ENCODE results near the gene ZFHX3. TPM values are rescaled to one million over a fixed set of nuclear protein-coding genes. Genes with fewer than 3 reads are reported as not detected.

ZFHX3 gene
- total RNA-seq, 2 donors from 2014 or later: 57.7 to 70.1 TPM

DNA sequence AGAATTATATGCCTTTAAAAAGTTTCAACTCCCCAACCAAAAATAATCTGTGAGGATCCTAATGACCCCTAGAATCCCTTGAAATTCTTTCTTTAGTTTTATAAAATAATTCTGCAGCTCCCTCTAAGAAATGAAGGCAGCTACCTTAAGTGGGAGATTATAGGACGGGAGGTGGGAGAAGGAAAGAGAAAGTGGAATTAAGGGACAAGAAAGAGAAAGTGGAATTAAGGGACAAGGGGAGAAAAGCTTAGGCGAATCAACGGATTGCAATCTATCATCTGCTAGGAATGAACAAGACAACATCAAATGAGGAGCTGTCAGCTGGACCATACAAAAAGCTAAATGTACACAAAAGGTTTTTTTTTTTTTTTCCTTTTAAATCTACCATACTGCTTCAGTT is 262.0 kb downstream of the ZFHX3 start:
- Histone ChIP-seq H3K27me3 (replicated peaks; ENCODE audit: insufficient read depth) (no peaks in the 10 kb centered on the region), H3K4me3 (peak overlapping the region; percentile 85), H3K9me3 (no peaks in the 10 kb centered on the region), H3K27ac (peak overlapping the region; percentile 85 to 91), H3K36me3 (no peaks in the 10 kb centered on the region), H3K4me1 (ENCODE audit: control insufficient read depth in 1 of 2, low read depth in 2 of 2) (peaks cover 29 to 48% of the 10 kb centered on the region in 2 donors)
- ATAC-seq (ENCODE audit: insufficient number of reproducible peaks, low FRiP score, low read depth) (no peak), DNase-seq (ENCODE audit: low spot score) (no peak)
- TF ChIP-seq, protein P1, sequence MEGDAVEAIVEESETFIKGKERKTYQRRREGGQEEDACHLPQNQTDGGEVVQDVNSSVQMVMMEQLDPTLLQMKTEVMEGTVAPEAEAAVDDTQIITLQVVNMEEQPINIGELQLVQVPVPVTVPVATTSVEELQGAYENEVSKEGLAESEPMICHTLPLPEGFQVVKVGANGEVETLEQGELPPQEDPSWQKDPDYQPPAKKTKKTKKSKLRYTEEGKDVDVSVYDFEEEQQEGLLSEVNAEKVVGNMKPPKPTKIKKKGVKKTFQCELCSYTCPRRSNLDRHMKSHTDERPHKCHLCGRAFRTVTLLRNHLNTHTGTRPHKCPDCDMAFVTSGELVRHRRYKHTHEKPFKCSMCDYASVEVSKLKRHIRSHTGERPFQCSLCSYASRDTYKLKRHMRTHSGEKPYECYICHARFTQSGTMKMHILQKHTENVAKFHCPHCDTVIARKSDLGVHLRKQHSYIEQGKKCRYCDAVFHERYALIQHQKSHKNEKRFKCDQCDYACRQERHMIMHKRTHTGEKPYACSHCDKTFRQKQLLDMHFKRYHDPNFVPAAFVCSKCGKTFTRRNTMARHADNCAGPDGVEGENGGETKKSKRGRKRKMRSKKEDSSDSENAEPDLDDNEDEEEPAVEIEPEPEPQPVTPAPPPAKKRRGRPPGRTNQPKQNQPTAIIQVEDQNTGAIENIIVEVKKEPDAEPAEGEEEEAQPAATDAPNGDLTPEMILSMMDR (IDR thresholded peaks at IDR 0.05): no peak

DNA sequence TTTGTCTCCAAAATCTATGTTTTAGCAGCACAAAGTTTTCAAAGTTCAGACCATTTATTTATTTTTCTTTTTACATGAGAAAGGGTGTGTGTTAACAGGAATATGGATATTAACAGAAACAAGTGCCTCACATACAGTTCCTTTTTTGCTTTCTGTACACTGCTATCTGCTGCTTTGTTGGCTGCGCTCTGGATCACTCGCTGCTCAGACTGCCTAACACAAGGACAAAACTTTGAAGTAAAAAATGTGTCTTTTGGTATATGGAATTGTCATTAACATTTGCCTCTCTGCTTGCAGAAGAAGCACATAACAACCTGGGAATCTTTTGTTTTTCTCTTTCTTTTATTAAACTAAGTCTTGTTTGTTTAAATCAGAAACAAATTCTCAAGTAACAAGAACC is 262.8 kb downstream of the ZFHX3 start:
- no peaks in the 10 kb centered on the region for H3K9me3 ChIP-seq
- no peaks in the 10 kb centered on the region for H3K36me3 ChIP-seq
- peak overlapping the region; percentile 85 to 91 for H3K27ac ChIP-seq
- peak overlapping the region; percentile 85 for H3K4me3 ChIP-seq
- H3K27me3 ChIP-seq (replicated peaks; ENCODE audit: insufficient read depth): no peaks in the 10 kb centered on the region
- peaks cover 29 to 48% of the 10 kb centered on the region in 2 donors for H3K4me1 ChIP-seq (ENCODE audit: control insufficient read depth in 1 of 2, low read depth in 2 of 2)
- DNase-seq (ENCODE audit: low spot score): no peak
- TF ChIP-seq, protein P1 (IDR thresholded peaks at IDR 0.05): no peak
- no peak for ATAC-seq (ENCODE audit: insufficient number of reproducible peaks, low FRiP score, low read depth)

DNA sequence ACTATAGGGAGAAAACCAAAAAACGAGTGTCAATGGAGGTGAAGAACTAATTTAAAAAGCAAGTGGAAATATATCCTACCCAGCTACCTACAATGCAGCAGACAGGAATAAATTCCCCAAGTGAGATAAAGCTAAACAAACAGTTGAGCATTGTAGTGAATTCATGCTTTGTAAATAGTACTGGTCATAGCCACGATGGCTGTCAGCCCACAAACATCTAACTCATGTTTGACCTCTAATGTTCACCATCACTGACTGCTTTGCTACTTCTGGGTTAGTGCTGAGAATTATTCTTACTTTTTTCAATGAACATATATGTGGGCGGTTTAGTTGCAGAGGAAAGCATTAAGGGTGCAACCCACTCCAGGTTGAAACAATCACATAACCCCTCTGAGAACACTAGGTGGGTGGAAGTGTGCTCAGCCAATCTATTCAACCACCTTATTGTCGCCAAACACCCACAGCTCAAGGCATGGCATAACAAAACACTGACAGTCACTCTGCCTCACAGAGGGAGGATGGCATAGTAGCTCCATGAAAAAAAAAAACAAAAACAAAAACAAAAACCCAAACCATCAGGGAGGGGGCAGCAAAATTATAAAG is 264.1 kb downstream of the ZFHX3 start:
- Histone ChIP-seq H3K9me3 (no peaks in the 10 kb centered on the region), H3K36me3 (no peaks in the 10 kb centered on the region), H3K27ac (no peak overlapping the region), H3K4me3 (no peak overlapping the region), H3K27me3 (replicated peaks; ENCODE audit: insufficient read depth) (no peaks in the 10 kb centered on the region), H3K4me1 (ENCODE audit: control insufficient read depth in 1 of 2, low read depth in 2 of 2) (peaks cover 26 to 38% of the 10 kb centered on the region in 2 donors)
- TF ChIP-seq, protein P1 (IDR thresholded peaks at IDR 0.05): no peak
- DNase-seq (ENCODE audit: low spot score) (no peak), ATAC-seq (ENCODE audit: insufficient number of reproducible peaks, low FRiP score, low read depth) (no peak)

DNA sequence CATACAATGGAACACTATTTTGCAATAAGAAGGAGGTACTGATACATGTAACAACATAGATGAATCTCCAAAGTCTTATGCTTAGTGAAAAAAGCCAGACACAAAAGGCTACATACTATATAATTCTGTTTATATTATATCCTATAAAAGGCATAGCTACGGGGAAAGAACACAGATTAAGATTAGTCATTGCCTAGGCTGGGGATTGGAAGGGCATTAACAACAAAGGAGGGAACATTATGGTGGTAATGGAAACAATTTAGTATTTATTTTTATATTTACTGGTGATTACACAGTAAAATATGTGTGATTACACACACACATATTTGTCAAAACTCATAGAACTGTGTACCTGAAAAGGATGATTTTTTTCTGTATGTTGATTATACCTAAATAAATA is 278.1 kb downstream of the ZFHX3 start:
- TF ChIP-seq, protein P1 (IDR thresholded peaks at IDR 0.05): no peak
- no peak for ATAC-seq (ENCODE audit: insufficient number of reproducible peaks, low FRiP score, low read depth)
- Histone ChIP-seq H3K9me3 (peaks cover 3% of the 10 kb centered on the region), H3K36me3 (no peaks in the 10 kb centered on the region), H3K27ac (no peak overlapping the region), H3K4me1 (ENCODE audit: control insufficient read depth in 1 of 2, low read depth in 2 of 2) (no peaks in the 10 kb centered on the region), H3K27me3 (replicated peaks; ENCODE audit: insufficient read depth) (no peaks in the 10 kb centered on the region), H3K4me3 (no peak overlapping the region)
- DNase-seq (ENCODE audit: low spot score): no peak

DNA sequence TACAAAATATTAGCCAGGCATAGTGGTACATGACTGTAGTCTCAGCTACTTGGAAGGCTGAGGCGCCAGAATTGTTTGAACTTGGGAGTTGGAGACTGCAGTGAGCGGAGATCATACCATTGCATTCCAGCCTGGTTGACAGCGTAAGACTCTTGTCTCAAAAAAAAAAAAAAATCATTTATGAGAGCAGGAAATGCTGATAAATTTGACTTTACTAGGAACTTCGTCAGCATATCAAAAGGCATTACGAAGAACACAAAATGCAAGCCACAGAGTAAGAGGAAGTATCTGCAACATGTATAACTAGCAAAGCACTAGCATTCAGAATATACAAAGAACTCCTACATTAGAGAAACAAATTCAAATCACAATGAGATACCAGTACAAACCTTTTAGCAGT is 279.3 kb downstream of the ZFHX3 start:
- H3K9me3 ChIP-seq: peaks cover 3% of the 10 kb centered on the region
- no peak overlapping the region for H3K27ac ChIP-seq
- no peaks in the 10 kb centered on the region for H3K36me3 ChIP-seq
- no peaks in the 10 kb centered on the region for H3K27me3 ChIP-seq (replicated peaks; ENCODE audit: insufficient read depth)
- TF ChIP-seq, protein P1 (IDR thresholded peaks at IDR 0.05): no peak
- no peaks in the 10 kb centered on the region for H3K4me1 ChIP-seq (ENCODE audit: control insufficient read depth in 1 of 2, low read depth in 2 of 2)
- DNase-seq (ENCODE audit: low spot score) (no peak), ATAC-seq (ENCODE audit: insufficient number of reproducible peaks, low FRiP score, low read depth) (no peak)
- no peak overlapping the region for H3K4me3 ChIP-seq
